Endothelial cell of umbilical vein (primary cell): Measurements from ENCODE around the gene HCN1. TPM values are rescaled to one million over a fixed set of nuclear protein-coding genes. Genes with fewer than 3 reads are reported as not detected.

Experiments
- BruUV-seq: library from RNA; stranded (reverse); fragments of 400-500 nt; replicated peaks from 2 replicates; lab custom pipeline; 2021; lab: Mats Ljungman, UMichigan
- CTCF ChIA-PET: fragments of 300-600, 350-600 bp; sonication (Branson Sonifier 250); formaldehyde crosslinking; loops from one replicate; lab custom pipeline; 2021; ENCODE audit warnings: antibody characterized with exemption, inconsistent platforms; lab: Charles Lee
- POLR2A ChIA-PET: fragments of 300-600, 350-600 bp; sonication (Branson Sonifier 250); formaldehyde crosslinking; loops from one replicate; lab custom pipeline; 2021; ENCODE audit warnings: antibody characterized with exemption, inconsistent platforms; lab: Charles Lee
- DNase-seq: peaks from one replicate; pipeline ENCODE4 v3.0.0-alpha.2; 2011; ENCODE audit warnings: low read depth, low spot score
- FAIRE-seq: peaks from 2 replicates; lab custom pipeline; 2011; peaks lifted over from hg19 to GRCh38; lab: Jason Lieb, UNC
- H2AFZ ChIP-seq: 2 replicates; pipeline ENCODE4 v1.6.0; 2012; ENCODE audit warnings: low read depth, low read length, control low read depth, inconsistent platforms
- H3K27ac ChIP-seq: 2 replicates; pipeline ENCODE4 v1.5.1; 2011; ENCODE audit warnings: low read depth, mild to moderate bottlenecking, control low read depth, low read length, moderate library complexity; ENCODE audit not compliant: insufficient read depth
- H3K27me3 ChIP-seq, 2 experiments: 2 replicates each; pipeline versions ENCODE4 v1.6.0 to v1.6.1; 2011; ENCODE audit warnings: low read length in 2 of 2, mixed read lengths in 1 of 2; ENCODE audit not compliant: control insufficient read depth in 2 of 2, insufficient read depth in 2 of 2
- H3K36me3 ChIP-seq, 2 experiments: 2 replicates in 1 of 2; 3 replicates in 1 of 2; pipeline ENCODE4 v1.5.1; 2011; ENCODE audit warnings: low read length in 2 of 2, mild to moderate bottlenecking in 1 of 2, moderate library complexity in 1 of 2; ENCODE audit not compliant: control insufficient read depth in 2 of 2, insufficient read depth in 2 of 2; ENCODE audit errors: extremely low read depth in 1 of 2
- H3K4me1 ChIP-seq: 3 replicates; pipeline ENCODE4 v1.5.1; 2011; ENCODE audit warnings: mild to moderate bottlenecking, low read length; ENCODE audit not compliant: control insufficient read depth, insufficient read depth; ENCODE audit errors: extremely low read depth
- H3K4me2 ChIP-seq: 2 replicates; pipeline ENCODE4 v1.6.1; 2011; ENCODE audit warnings: low read length, control low read depth, mixed read lengths; ENCODE audit not compliant: insufficient read depth
- H3K4me3 ChIP-seq, 3 experiments: fragments of 200-600 bp in 1 of 3; sonication (generic), shearing (Covaris generic) in 1 of 3; replicated peaks in 1 of 3; 2 replicates each; pipeline ENCODE4 v1.5.1; 2011 to 2016; ENCODE audit warnings: control low read depth in 3 of 3, low read length in 3 of 3, mild to moderate bottlenecking in 2 of 3, inconsistent platforms in 1 of 3, low read depth in 1 of 3, moderate library complexity in 1 of 3; ENCODE audit not compliant: insufficient read depth in 1 of 3
- H3K79me2 ChIP-seq: 2 replicates; pipeline ENCODE4 v1.6.0; 2012; ENCODE audit warnings: low read length, inconsistent platforms; ENCODE audit not compliant: control insufficient read depth, insufficient read depth
- H3K9ac ChIP-seq: replicated peaks from 2 replicates; pipeline ENCODE3; 2011; ENCODE audit warnings: low read length, control low read depth; ENCODE audit not compliant: insufficient read depth; ENCODE audit errors: extremely low read depth
- H3K9me1 ChIP-seq: replicated peaks from 3 replicates; pipeline ENCODE4 v1.6.0; 2011; ENCODE audit warnings: mild to moderate bottlenecking, low read length; ENCODE audit not compliant: control insufficient read depth, insufficient read depth; ENCODE audit errors: extremely low read depth
- H3K9me3 ChIP-seq: replicated peaks from 2 replicates; pipeline ENCODE4 v1.5.1; 2012; ENCODE audit warnings: low read length, inconsistent platforms; ENCODE audit not compliant: control insufficient read depth, insufficient read depth
- H4K20me1 ChIP-seq: replicated peaks from 2 replicates; pipeline ENCODE3; 2011; ENCODE audit warnings: mild to moderate bottlenecking, low read length; ENCODE audit not compliant: control insufficient read depth, insufficient read depth; ENCODE audit errors: extremely low read depth
- EZH2 ChIP-seq: IDR thresholded peaks from 2 replicates; pipeline ENCODE4 v1.6.1; 2012; ENCODE audit warnings: borderline replicate concordance, low read depth, mild to moderate bottlenecking, moderate library complexity, low read length, inconsistent platforms; ENCODE audit not compliant: severe bottlenecking
- FOS ChIP-seq: IDR thresholded peaks from 2 replicates; pipeline ENCODE4 v1.6.1; 2011; ENCODE audit warnings: mild to moderate bottlenecking, low read length, moderate library complexity, borderline replicate concordance; ENCODE audit not compliant: insufficient read depth
- GATA2 ChIP-seq: IDR thresholded peaks from 2 replicates; pipeline ENCODE4 v1.7.0; 2011; ENCODE audit warnings: low read depth, mild to moderate bottlenecking, moderate library complexity, mixed read lengths, low read length; ENCODE audit not compliant: insufficient read length, insufficient read depth
- JUN ChIP-seq: IDR thresholded peaks from 2 replicates; pipeline ENCODE4 v1.6.1; 2011; ENCODE audit warnings: borderline replicate concordance, low read depth; ENCODE audit not compliant: insufficient read length, insufficient read depth
- MYC ChIP-seq: IDR thresholded peaks from one replicate; pipeline ENCODE4 v1.6.1; 2011; ENCODE audit warnings: mild to moderate bottlenecking, low read depth, low read length
- POLR2A ChIP-seq: IDR thresholded peaks from 2 replicates; pipeline ENCODE4 v1.6.1; 2012; ENCODE audit warnings: low read depth, mild to moderate bottlenecking, control low read depth, low read length
- POLR2AphosphoS5 ChIP-seq: IDR thresholded peaks from 2 replicates; pipeline ENCODE4 v1.6.1; 2012; ENCODE audit warnings: low read depth, mild to moderate bottlenecking, control low read depth, low read length, moderate library complexity; ENCODE audit not compliant: insufficient read depth
- dilution Hi-C: fragments of 300-500 bp; cut with MboI; formaldehyde crosslinking; loops from one replicate; pipeline ENCODE4 v1.15.0; 2019; ENCODE audit warnings: low sequenced_read_pairs; ENCODE audit not compliant: extremely low pct_ligation_motif_present
- intact Hi-C: fragments of 100-400 bp; cut with micrococcal nuclease; formaldehyde crosslinking; loops from one replicate; pipeline ENCODE4 v1.10.0; 2022
- polyA plus RNA-seq, 4 experiments: library from polyadenylated mRNA; depleted of rRNA in 3 of 4; stranded (reverse) in 3 of 4; unstranded in 1 of 4; fragments of >200 nt; gene quantifications; 2 replicates each; pipeline versions ENCODE4 v1.2.1 to v1.2.3, GENCODE V29; 2011 to 2012; ENCODE audit warnings: missing spikeins in 1 of 4
- total RNA-seq: library from RNA; stranded (reverse); gene quantifications from 2 replicates; pipeline ENCODE4 v1.2.3, GENCODE V29; 2021
- TF ChIP-seq, protein P1 (sequence below): IDR thresholded peaks from 2 replicates; pipeline ENCODE4 v1.6.1; 2011; ENCODE audit not compliant: insufficient read depth, insufficient read length
- TF ChIP-seq, protein P2 (sequence below), 2 donors: IDR thresholded peaks; 1 replicate in 1 of 2; 2 replicates in 1 of 2; pipeline ENCODE4 v1.5.1; 2011; ENCODE audit warnings: low read length in 2 of 2, mild to moderate bottlenecking in 2 of 2, moderate library complexity in 2 of 2, control low read depth in 1 of 2, inconsistent platforms in 1 of 2, low read depth in 1 of 2; ENCODE audit not compliant: insufficient read depth in 1 of 2; ENCODE audit errors: extremely low read depth in 1 of 2

HCN1 gene
- total and polyA plus RNA-seq, 2 donors (not counting 3 experiments of a cell fraction or from before 2014, with no cell fraction given) = not detected

DNA sequence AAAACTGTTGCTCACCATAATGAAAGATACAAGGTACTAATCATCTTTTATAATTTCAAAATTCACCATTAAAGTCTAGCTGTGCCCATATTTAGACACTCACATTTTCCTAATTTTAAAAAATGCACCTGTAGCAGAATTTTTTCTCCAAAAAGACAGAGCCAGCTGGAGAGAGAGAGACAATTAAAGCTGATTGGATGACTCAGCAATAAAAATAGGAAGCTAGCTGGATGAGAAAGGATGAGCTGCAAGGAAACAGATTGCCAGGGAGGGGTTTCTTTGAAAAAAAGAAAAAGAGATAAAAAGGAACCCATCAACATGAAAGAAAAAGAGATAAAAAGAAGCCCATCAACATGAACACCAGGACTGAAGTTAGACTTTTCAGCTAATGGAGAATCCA lies 73.8 kb downstream of the HCN1 start:
- dilution Hi-C loops (no loop called here), intact Hi-C loops (no loop called here)
- Histone ChIP-seq H3K27ac (no peak overlapping the region), H3K4me2 (no peak overlapping the region), H3K9ac (no peak overlapping the region), H4K20me1 (no peaks in the 10 kb centered on the region), H3K4me3 (no peak overlapping the region), H3K27me3 (no peaks in the 10 kb centered on the region), H3K36me3 (no peaks in the 10 kb centered on the region), H2AFZ (no peak overlapping the region), H3K4me1 (no peaks in the 10 kb centered on the region), H3K9me1 (no peaks in the 10 kb centered on the region), H3K9me3 (no peaks in the 10 kb centered on the region), H3K79me2 (no peaks in the 10 kb centered on the region)
- BruUV-seq = no TSS peak
- DNase-seq (no peak), FAIRE-seq (no peak)
- ChIA-PET CTCF (no interaction called here), POLR2A (no interaction called here)
- no peak for TF ChIP-seq POLR2AphosphoS5
- TF ChIP-seq, protein P1, sequence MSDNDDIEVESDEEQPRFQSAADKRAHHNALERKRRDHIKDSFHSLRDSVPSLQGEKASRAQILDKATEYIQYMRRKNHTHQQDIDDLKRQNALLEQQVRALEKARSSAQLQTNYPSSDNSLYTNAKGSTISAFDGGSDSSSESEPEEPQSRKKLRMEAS = no peak
- no peak for TF ChIP-seq GATA2
- TF ChIP-seq MYC = no peak
- no peak for TF ChIP-seq POLR2A
- TF ChIP-seq, protein P2, sequence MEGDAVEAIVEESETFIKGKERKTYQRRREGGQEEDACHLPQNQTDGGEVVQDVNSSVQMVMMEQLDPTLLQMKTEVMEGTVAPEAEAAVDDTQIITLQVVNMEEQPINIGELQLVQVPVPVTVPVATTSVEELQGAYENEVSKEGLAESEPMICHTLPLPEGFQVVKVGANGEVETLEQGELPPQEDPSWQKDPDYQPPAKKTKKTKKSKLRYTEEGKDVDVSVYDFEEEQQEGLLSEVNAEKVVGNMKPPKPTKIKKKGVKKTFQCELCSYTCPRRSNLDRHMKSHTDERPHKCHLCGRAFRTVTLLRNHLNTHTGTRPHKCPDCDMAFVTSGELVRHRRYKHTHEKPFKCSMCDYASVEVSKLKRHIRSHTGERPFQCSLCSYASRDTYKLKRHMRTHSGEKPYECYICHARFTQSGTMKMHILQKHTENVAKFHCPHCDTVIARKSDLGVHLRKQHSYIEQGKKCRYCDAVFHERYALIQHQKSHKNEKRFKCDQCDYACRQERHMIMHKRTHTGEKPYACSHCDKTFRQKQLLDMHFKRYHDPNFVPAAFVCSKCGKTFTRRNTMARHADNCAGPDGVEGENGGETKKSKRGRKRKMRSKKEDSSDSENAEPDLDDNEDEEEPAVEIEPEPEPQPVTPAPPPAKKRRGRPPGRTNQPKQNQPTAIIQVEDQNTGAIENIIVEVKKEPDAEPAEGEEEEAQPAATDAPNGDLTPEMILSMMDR (IDR thresholded peaks at IDR 0.05; ENCODE audit: extremely low read depth in 1 of 2, insufficient read depth in 1 of 2, low read depth in 1 of 2, low read length in 2 of 2) = no peak
- TF ChIP-seq FOS = no peak
- no peak for TF ChIP-seq EZH2
- TF ChIP-seq JUN = no peak
